Astrocyte (in vitro differentiated cells and primary cell): Measurements from ENCODE around the gene RAB40B. TPM values are rescaled to one million over a fixed set of nuclear protein-coding genes. Genes with fewer than 3 reads are reported as not detected.

ENCODE experiments used
- DNase-seq: peaks from one replicate; pipeline ENCODE4 v3.0.0-alpha.2; 2010; ENCODE audit warnings: low read depth
- FAIRE-seq: peaks from 2 replicates; lab custom pipeline; 2011; peaks lifted over from hg19 to GRCh38; lab: Jason Lieb, UNC
- H2AFZ ChIP-seq: 2 replicates; pipeline ENCODE4 v1.6.0; 2012; ENCODE audit warnings: low read depth, low read length, inconsistent platforms
- H3K27ac ChIP-seq: 2 replicates; pipeline ENCODE4 v1.5.1; 2011; ENCODE audit warnings: low read depth, low read length, inconsistent platforms
- H3K27me3 ChIP-seq: 2 replicates; pipeline ENCODE4 v1.6.0; 2011; ENCODE audit warnings: low read length, inconsistent platforms; ENCODE audit not compliant: insufficient read depth
- H3K36me3 ChIP-seq: 2 replicates; pipeline ENCODE4 v1.5.1; 2011; ENCODE audit warnings: low read length, inconsistent platforms; ENCODE audit not compliant: insufficient read depth
- H3K4me1 ChIP-seq: 2 replicates; pipeline ENCODE4 v1.5.1; 2011; ENCODE audit warnings: low read length, inconsistent platforms; ENCODE audit not compliant: insufficient read depth
- H3K4me2 ChIP-seq: 2 replicates; pipeline ENCODE4 v1.6.0; 2012; ENCODE audit warnings: low read length, inconsistent platforms
- H3K4me3 ChIP-seq: 2 replicates; pipeline ENCODE4 v1.5.1; 2011; ENCODE audit warnings: low read depth, mild to moderate bottlenecking, low read length, inconsistent platforms; ENCODE audit not compliant: insufficient read depth
- H3K79me2 ChIP-seq: 2 replicates; pipeline ENCODE4 v1.6.0; 2012; ENCODE audit warnings: mild to moderate bottlenecking, low read length, inconsistent platforms; ENCODE audit not compliant: insufficient read depth
- H3K9ac ChIP-seq: 2 replicates; pipeline ENCODE4 v1.6.0; 2012; ENCODE audit warnings: mild to moderate bottlenecking, low read length, inconsistent platforms
- H3K9me3 ChIP-seq: 2 replicates; pipeline ENCODE4 v1.5.1; 2012; ENCODE audit warnings: low read depth, mild to moderate bottlenecking, low read length, inconsistent platforms; ENCODE audit not compliant: insufficient read depth
- H4K20me1 ChIP-seq: 2 replicates; pipeline ENCODE4 v1.6.0; 2012; ENCODE audit warnings: low read length, inconsistent platforms; ENCODE audit not compliant: insufficient read depth
- H3K27ac Mint-ChIP-seq: one replicate; pipeline ENCODE4 v1.8.0; 2021; ENCODE audit warnings: mild to moderate bottlenecking, mixed read lengths; ENCODE audit not compliant: unreplicated experiment
- H3K27me3 Mint-ChIP-seq: one replicate; pipeline ENCODE4 v1.8.0; 2021; ENCODE audit warnings: low read depth, mixed read lengths; ENCODE audit not compliant: unreplicated experiment
- H3K36me3 Mint-ChIP-seq: one replicate; pipeline ENCODE4 v1.8.0; 2021; ENCODE audit warnings: low read depth, mixed read lengths; ENCODE audit not compliant: unreplicated experiment
- H3K4me1 Mint-ChIP-seq: one replicate; pipeline ENCODE4 v1.8.0; 2021; ENCODE audit warnings: low read depth, mixed read lengths; ENCODE audit not compliant: unreplicated experiment
- H3K4me3 Mint-ChIP-seq: one replicate; pipeline ENCODE4 v1.8.0; 2021; ENCODE audit warnings: mild to moderate bottlenecking, moderate library complexity, mixed read lengths; ENCODE audit not compliant: unreplicated experiment
- H3K9me3 Mint-ChIP-seq: one replicate; pipeline ENCODE4 v1.8.0; 2021; ENCODE audit warnings: mild to moderate bottlenecking, mixed read lengths; ENCODE audit not compliant: unreplicated experiment
- EZH2 ChIP-seq: IDR thresholded peaks from 2 replicates; pipeline ENCODE4 v1.6.1; 2012; ENCODE audit warnings: mild to moderate bottlenecking, low read length, inconsistent platforms; ENCODE audit not compliant: insufficient read depth
- total RNA-seq: library from RNA; stranded (reverse); gene quantifications from 2 replicates; pipeline ENCODE4 v1.2.1, GENCODE V29; 2021
- TF ChIP-seq, protein P1 (sequence below): IDR thresholded peaks from 2 replicates; pipeline ENCODE4 v1.5.1; 2011; ENCODE audit warnings: low read depth, mild to moderate bottlenecking, inconsistent platforms, low read length, moderate library complexity; ENCODE audit not compliant: insufficient read depth

RAB40B gene
- total RNA-seq, 1 donor from 2014 or later = 15.8 TPM

DNA sequence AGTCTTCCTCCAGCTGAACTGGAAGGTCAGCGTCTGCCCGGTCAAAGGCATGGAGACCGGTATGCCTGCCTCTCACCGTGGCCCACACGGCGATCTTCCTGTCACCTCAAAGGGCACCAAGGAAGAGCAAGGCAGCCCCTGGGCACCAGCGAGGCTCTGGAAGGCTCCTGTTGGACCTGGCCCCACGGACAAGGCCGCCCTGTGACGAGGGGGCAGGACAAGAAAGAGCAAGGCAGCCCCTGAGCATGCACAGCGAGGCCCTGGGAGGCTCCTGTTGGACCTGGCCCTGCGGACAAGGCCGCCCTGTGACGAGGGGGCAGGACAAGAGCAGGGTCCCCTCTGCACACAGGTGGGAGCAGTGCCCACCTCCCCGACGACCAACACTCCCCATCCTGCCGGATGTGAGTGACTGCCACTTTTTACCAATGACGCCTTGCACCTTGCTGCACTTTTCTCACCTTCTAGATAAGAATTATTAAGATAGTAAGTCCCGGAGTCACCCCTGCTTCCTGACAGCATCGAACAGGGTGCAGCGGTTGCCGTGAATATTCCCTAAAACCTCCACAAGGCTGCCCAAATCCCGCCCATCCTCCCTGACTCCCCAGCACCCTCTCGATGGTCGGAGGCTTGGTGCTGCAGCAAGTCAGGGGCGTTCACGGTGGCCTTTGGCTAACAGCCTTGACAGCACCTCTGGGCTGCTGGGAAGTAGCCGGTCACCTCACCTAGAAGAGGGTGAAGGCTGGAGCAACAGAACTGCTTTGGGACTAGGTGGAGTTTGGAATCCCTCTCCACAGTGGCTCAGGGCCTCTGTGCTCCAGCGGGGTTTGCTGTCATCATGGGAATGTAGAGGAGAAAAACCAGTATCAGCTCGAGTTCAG lies 44.6 kb downstream of the RAB40B start:
- no peak overlapping the region for H3K4me3 Mint-ChIP-seq
- H3K4me1 Mint-ChIP-seq = peaks cover 1% of the 10 kb centered on the region
- peak overlapping the region; percentile 34 for H3K27ac Mint-ChIP-seq
- peaks cover 3% of the 10 kb centered on the region for H3K4me1 ChIP-seq
- H3K36me3 Mint-ChIP-seq = peaks cover 8% of the 10 kb centered on the region
- H3K9ac ChIP-seq = no peak overlapping the region
- no peaks in the 10 kb centered on the region for H3K9me3 ChIP-seq
- no peaks in the 10 kb centered on the region for H4K20me1 ChIP-seq
- DNase-seq (no peak), FAIRE-seq (no peak)
- no peak overlapping the region for H3K4me3 ChIP-seq
- no peak for TF ChIP-seq EZH2
- TF ChIP-seq, protein P1, sequence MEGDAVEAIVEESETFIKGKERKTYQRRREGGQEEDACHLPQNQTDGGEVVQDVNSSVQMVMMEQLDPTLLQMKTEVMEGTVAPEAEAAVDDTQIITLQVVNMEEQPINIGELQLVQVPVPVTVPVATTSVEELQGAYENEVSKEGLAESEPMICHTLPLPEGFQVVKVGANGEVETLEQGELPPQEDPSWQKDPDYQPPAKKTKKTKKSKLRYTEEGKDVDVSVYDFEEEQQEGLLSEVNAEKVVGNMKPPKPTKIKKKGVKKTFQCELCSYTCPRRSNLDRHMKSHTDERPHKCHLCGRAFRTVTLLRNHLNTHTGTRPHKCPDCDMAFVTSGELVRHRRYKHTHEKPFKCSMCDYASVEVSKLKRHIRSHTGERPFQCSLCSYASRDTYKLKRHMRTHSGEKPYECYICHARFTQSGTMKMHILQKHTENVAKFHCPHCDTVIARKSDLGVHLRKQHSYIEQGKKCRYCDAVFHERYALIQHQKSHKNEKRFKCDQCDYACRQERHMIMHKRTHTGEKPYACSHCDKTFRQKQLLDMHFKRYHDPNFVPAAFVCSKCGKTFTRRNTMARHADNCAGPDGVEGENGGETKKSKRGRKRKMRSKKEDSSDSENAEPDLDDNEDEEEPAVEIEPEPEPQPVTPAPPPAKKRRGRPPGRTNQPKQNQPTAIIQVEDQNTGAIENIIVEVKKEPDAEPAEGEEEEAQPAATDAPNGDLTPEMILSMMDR = no peak
- no peaks in the 10 kb centered on the region for H3K79me2 ChIP-seq
- H3K4me2 ChIP-seq = no peak overlapping the region
- H3K9me3 Mint-ChIP-seq = no peaks in the 10 kb centered on the region
- peaks cover 2% of the 10 kb centered on the region for H3K27me3 Mint-ChIP-seq
- H3K27me3 ChIP-seq = no peaks in the 10 kb centered on the region
- no peaks in the 10 kb centered on the region for H3K36me3 ChIP-seq
- H3K27ac ChIP-seq = no peak overlapping the region
- H2AFZ ChIP-seq = no peak overlapping the region

DNA sequence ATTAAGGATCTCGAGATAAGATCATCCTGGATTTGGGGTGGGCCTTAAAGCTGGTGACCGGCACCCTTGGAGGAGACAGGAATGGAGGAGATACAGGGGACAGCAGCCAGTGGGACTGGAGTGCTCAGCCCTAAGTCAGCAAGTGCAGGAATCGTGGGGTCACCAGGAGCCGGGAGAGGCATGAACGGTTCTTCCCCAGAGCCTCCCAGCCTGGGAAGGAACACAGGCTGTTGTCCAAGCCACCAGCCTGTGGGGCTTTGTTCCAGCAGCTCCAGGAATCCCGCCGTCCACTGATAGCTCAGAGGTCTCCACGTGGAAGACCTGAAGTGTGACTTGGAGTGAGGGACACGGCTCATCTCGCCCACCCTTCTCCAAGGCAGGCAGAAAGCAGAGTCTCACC lies 47.8 kb downstream of the RAB40B start:
- H3K4me3 Mint-ChIP-seq = no peak overlapping the region
- Histone ChIP-seq H3K27me3 (no peaks in the 10 kb centered on the region), H3K4me3 (no peak overlapping the region), H2AFZ (no peak overlapping the region), H4K20me1 (peaks cover 21% of the 10 kb centered on the region), H3K4me1 (peaks cover 4% of the 10 kb centered on the region), H3K27ac (no peak overlapping the region), H3K36me3 (no peaks in the 10 kb centered on the region), H3K79me2 (peaks cover 25% of the 10 kb centered on the region), H3K4me2 (no peak overlapping the region), H3K9ac (no peak overlapping the region), H3K9me3 (no peaks in the 10 kb centered on the region)
- H3K4me1 Mint-ChIP-seq = peaks cover 7% of the 10 kb centered on the region
- DNase-seq (no peak), FAIRE-seq (no peak)
- H3K27me3 Mint-ChIP-seq = peaks cover 2% of the 10 kb centered on the region
- H3K9me3 Mint-ChIP-seq = no peaks in the 10 kb centered on the region
- H3K27ac Mint-ChIP-seq = no peak overlapping the region
- TF ChIP-seq, protein P1 = no peak
- no peak for TF ChIP-seq EZH2
- H3K36me3 Mint-ChIP-seq = no peaks in the 10 kb centered on the region
